Smooth muscle cell (in vitro differentiated cells): ENCODE results near the gene IFRD1. TPM values are rescaled to one million over a fixed set of nuclear protein-coding genes. Genes with fewer than 3 reads are reported as not detected.

Experiments used
- DNase-seq: peaks from one replicate; lab custom pipeline; 2025; ENCODE audit not compliant: unreplicated experiment; lab: John Stamatoyannopoulos, UW
- H2AFZ ChIP-seq: fragments of 200-600 bp; sonication (generic); 2 replicates; pipeline ENCODE4 v1.6.0; 2016; ENCODE audit warnings: antibody characterized with exemption, low read depth, mild to moderate bottlenecking
- H3F3A ChIP-seq: fragments of 200-600 bp; sonication (generic); 2 replicates; pipeline ENCODE4 v1.6.0; 2017; ENCODE audit warnings: antibody characterized with exemption, low read depth
- H3K27ac ChIP-seq: fragments of 200-600 bp; sonication (generic); 2 replicates; pipeline ENCODE4 v1.5.1; 2016; ENCODE audit warnings: low read depth, mild to moderate bottlenecking
- H3K27me3 ChIP-seq: fragments of 200-600 bp; sonication (generic); 2 replicates; pipeline ENCODE4 v1.6.1; 2016; ENCODE audit warnings: low read depth, mild to moderate bottlenecking
- H3K36me3 ChIP-seq: fragments of 200-600 bp; sonication (generic); 2 replicates; pipeline ENCODE4 v1.5.1; 2016; ENCODE audit warnings: low read depth
- H3K4me1 ChIP-seq: fragments of 200-600 bp; sonication (generic); 2 replicates; pipeline ENCODE4 v1.5.1; 2016; ENCODE audit warnings: low read depth
- H3K4me2 ChIP-seq: fragments of 200-600 bp; sonication (generic); 2 replicates; pipeline ENCODE4 v1.6.0; 2016; ENCODE audit warnings: mild to moderate bottlenecking
- H3K4me3 ChIP-seq: fragments of 200-600 bp; sonication (generic); 2 replicates; pipeline ENCODE4 v1.5.1; 2016; ENCODE audit warnings: mild to moderate bottlenecking
- H3K79me2 ChIP-seq: fragments of 200-600 bp; sonication (generic); 2 replicates; pipeline ENCODE4 v1.6.0; 2016; ENCODE audit warnings: low read depth, mild to moderate bottlenecking
- H3K9ac ChIP-seq: fragments of 200-600 bp; sonication (generic); 2 replicates; pipeline ENCODE4 v1.6.0; 2016; ENCODE audit warnings: low read depth
- H3K9me3 ChIP-seq: fragments of 200-600 bp; sonication (generic); replicated peaks from 2 replicates; pipeline ENCODE4 v1.5.1; 2016; ENCODE audit warnings: low read depth
- H4K20me1 ChIP-seq: fragments of 200-600 bp; sonication (generic); 2 replicates; pipeline ENCODE4 v1.6.0; 2016; ENCODE audit warnings: low read depth
- CTCF ChIP-seq: fragments of 200-600 bp; sonication (generic); IDR thresholded peaks from 2 replicates; pipeline ENCODE4 v1.5.1; 2017; ENCODE audit warnings: borderline replicate concordance, mild to moderate bottlenecking, antibody characterized with exemption; ENCODE audit not compliant: insufficient read depth, poor library complexity, severe bottlenecking
- WGBS: methylation state at CpG from one replicate; pipeline ENCODE4 v1.1.7; 2016; ENCODE audit warnings: low lambda C conversion rate; 5-methylcytosine and 5-hydroxymethylcytosine counted together
- polyA plus RNA-seq: library from polyadenylated mRNA; unstranded; fragments of >200 nt; fragmentation: Nextera tagmentation; extraction: Ambion mirVana; gene quantifications from 2 replicates; pipeline ENCODE4 v1.2.1, GENCODE V29; 2016
- total RNA-seq: library from RNA; depleted of rRNA; stranded (reverse); fragments of >200 nt; gene quantifications from 2 replicates; pipeline ENCODE4 v1.2.3, GENCODE V29; 2014

Gene IFRD1
- total and polyA plus RNA-seq, 2 experiments from 2014 or later = 70.5 to 150 TPM

GRCh38 chr7:112484671-112485167 lies 34.5 kb downstream of the IFRD1 start:
- H3K4me3 ChIP-seq = no peak overlapping the region
- DNase-seq = no peak
- peak overlapping the region; percentile 32 for H3K4me2 ChIP-seq
- H3K27ac ChIP-seq = peak overlapping the region; percentile 89
- H3K79me2 ChIP-seq = no peaks in the 10 kb centered on the region
- no peaks in the 10 kb centered on the region for H3K9me3 ChIP-seq
- TF ChIP-seq CTCF = no peak
- peak overlapping the region; percentile 28 for H3K9ac ChIP-seq
- WGBS = 3% methylated on average over 4 of the region's 4 CpGs
- H3K4me1 ChIP-seq = peaks cover 22% of the 10 kb centered on the region
- peaks cover 44% of the 10 kb centered on the region for H3F3A ChIP-seq
- no peak overlapping the region for H2AFZ ChIP-seq
- H4K20me1 ChIP-seq = peaks cover 17% of the 10 kb centered on the region
- H3K36me3 ChIP-seq = no peaks in the 10 kb centered on the region
- H3K27me3 ChIP-seq = no peaks in the 10 kb centered on the region

GRCh38 chr7:112485766-112486165 lies 35.5 kb downstream of the IFRD1 start:
- 67% methylated on average over 5 of the region's 5 CpGs for WGBS
- no peak overlapping the region for H3K4me2 ChIP-seq

GRCh38 chr7:112487457-112488263 lies 37.4 kb downstream of the IFRD1 start:
- Histone ChIP-seq H3K79me2 (no peaks in the 10 kb centered on the region), H3K27me3 (no peaks in the 10 kb centered on the region), H3K4me3 (no peak overlapping the region), H3K9ac (no peak overlapping the region), H3K4me2 (no peak overlapping the region), H3K36me3 (no peaks in the 10 kb centered on the region), H3F3A (peaks cover 19% of the 10 kb centered on the region), H3K9me3 (no peaks in the 10 kb centered on the region), H2AFZ (no peak overlapping the region), H4K20me1 (no peaks in the 10 kb centered on the region), H3K4me1 (peaks cover 14% of the 10 kb centered on the region), H3K27ac (no peak overlapping the region)
- 95% methylated on average over 8 of the region's 8 CpGs for WGBS
- TF ChIP-seq CTCF = no peak
- no peak for DNase-seq

More at GRCh38 chr7:112485766-112486165, 35.5 kb downstream of the IFRD1 start:
- H3K4me1 ChIP-seq = peaks cover 22% of the 10 kb centered on the region
- no peaks in the 10 kb centered on the region for H3K36me3 ChIP-seq
- H3K9me3 ChIP-seq = no peaks in the 10 kb centered on the region
- no peak overlapping the region for H3K4me3 ChIP-seq
- no peak overlapping the region for H2AFZ ChIP-seq
- no peak for TF ChIP-seq CTCF
- H3K27me3 ChIP-seq = no peaks in the 10 kb centered on the region
- H3K79me2 ChIP-seq = no peaks in the 10 kb centered on the region
- peaks cover 33% of the 10 kb centered on the region for H3F3A ChIP-seq
- no peak overlapping the region for H3K27ac ChIP-seq
- H3K9ac ChIP-seq = no peak overlapping the region
- DNase-seq = no peak
- H4K20me1 ChIP-seq = peaks cover 9% of the 10 kb centered on the region

- Histone ChIP-seq H3K9me3 (no peaks in the 10 kb centered on the region), H3F3A (peaks cover 13% of the 10 kb centered on the region)
These were observed 37.9 kb downstream of the IFRD1 start for GRCh38 chr7:112488264-112488552.

More at GRCh38 chr7:112488264-112488552, 37.9 kb downstream of the IFRD1 start:
- WGBS = 98% methylated on average over 4 of the region's 4 CpGs
- Histone ChIP-seq H3K4me3 (no peak overlapping the region), H4K20me1 (no peaks in the 10 kb centered on the region), H3K36me3 (no peaks in the 10 kb centered on the region), H2AFZ (no peak overlapping the region), H3K27me3 (no peaks in the 10 kb centered on the region), H3K79me2 (no peaks in the 10 kb centered on the region), H3K4me2 (no peak overlapping the region), H3K27ac (no peak overlapping the region), H3K4me1 (peaks cover 8% of the 10 kb centered on the region), H3K9ac (no peak overlapping the region)
- no peak for DNase-seq
- no peak for TF ChIP-seq CTCF
